ENCODE results near the gene OR4X1. TPM values are rescaled to one million over a fixed set of nuclear protein-coding genes. Genes with fewer than 3 reads are reported as not detected.

The OR4X1 gene
- total RNA-seq, 1 donor from 2014 or later: not detected

- no peaks in the 10 kb centered on the region for H3K9me3 Mint-ChIP-seq (ENCODE audit: unreplicated experiment)
- no peak overlapping the region for H3K27ac Mint-ChIP-seq (ENCODE audit: unreplicated experiment)
- no peaks in the 10 kb centered on the region for H3K4me1 Mint-ChIP-seq (ENCODE audit: unreplicated experiment)
- TF ChIP-seq CTCF (IDR thresholded peaks at IDR 0.05): no peak
- no peak overlapping the region for H3K4me3 Mint-ChIP-seq (ENCODE audit: unreplicated experiment)
- H3K36me3 Mint-ChIP-seq (ENCODE audit: unreplicated experiment): no peaks in the 10 kb centered on the region
- H3K27me3 Mint-ChIP-seq (ENCODE audit: unreplicated experiment): no peaks in the 10 kb centered on the region
- no peak for DNase-seq (ENCODE audit: extremely low spot score, unreplicated experiment)
Measured at GRCh38 chr11:48242501-48242900, 21.2 kb upstream of the OR4X1 start.

GRCh38 chr11:48244804-48245203, 18.9 kb upstream of the OR4X1 start, which contains the start of gene OR4X2:
Gene OR4X2 (plus strand): TSS chr11:48245104. CDS start chr11:48245104, 0 bp downstream.
- Mint-ChIP-seq H3K4me3 (ENCODE audit: unreplicated experiment) (no peak within 1 kb of the TSS), H3K27me3 (ENCODE audit: unreplicated experiment) (no peaks in the 10 kb centered on the region), H3K9me3 (ENCODE audit: unreplicated experiment) (peaks cover 3% of the 10 kb centered on the region), H3K27ac (ENCODE audit: unreplicated experiment) (no peak within 1 kb of the TSS), H3K4me1 (ENCODE audit: unreplicated experiment) (no peaks in the 10 kb centered on the region), H3K36me3 (ENCODE audit: unreplicated experiment) (no peaks in the 10 kb centered on the region)
- no peak for TF ChIP-seq CTCF (IDR thresholded peaks at IDR 0.05)
- no peak for DNase-seq (ENCODE audit: extremely low spot score, unreplicated experiment)

- Mint-ChIP-seq H3K9me3 (ENCODE audit: unreplicated experiment) (peaks cover 3% of the 10 kb centered on the region), H3K27me3 (ENCODE audit: unreplicated experiment) (no peaks in the 10 kb centered on the region)
- no peak for TF ChIP-seq CTCF (IDR thresholded peaks at IDR 0.05)
Measured at GRCh38 chr11:48248902-48249301, 14.8 kb upstream of the OR4X1 start.

GRCh38 chr11:48261600-48261999, 2.1 kb upstream of the OR4X1 start:
- Mint-ChIP-seq H3K27me3 (ENCODE audit: unreplicated experiment) (no peaks in the 10 kb centered on the region), H3K4me1 (ENCODE audit: unreplicated experiment) (no peaks in the 10 kb centered on the region), H3K9me3 (ENCODE audit: unreplicated experiment) (no peaks in the 10 kb centered on the region), H3K27ac (ENCODE audit: unreplicated experiment) (no peak overlapping the region), H3K4me3 (ENCODE audit: unreplicated experiment) (no peak overlapping the region), H3K36me3 (ENCODE audit: unreplicated experiment) (no peaks in the 10 kb centered on the region)
- DNase-seq (ENCODE audit: extremely low spot score, unreplicated experiment): no peak
- no peak for TF ChIP-seq CTCF (IDR thresholded peaks at IDR 0.05)

More at GRCh38 chr11:48248902-48249301, 14.8 kb upstream of the OR4X1 start:
- H3K4me1 Mint-ChIP-seq (ENCODE audit: unreplicated experiment): no peaks in the 10 kb centered on the region
- no peak overlapping the region for H3K4me3 Mint-ChIP-seq (ENCODE audit: unreplicated experiment)
- no peak for DNase-seq (ENCODE audit: extremely low spot score, unreplicated experiment)
- no peak overlapping the region for H3K27ac Mint-ChIP-seq (ENCODE audit: unreplicated experiment)
- no peaks in the 10 kb centered on the region for H3K36me3 Mint-ChIP-seq (ENCODE audit: unreplicated experiment)

- no peaks in the 10 kb centered on the region for H3K27me3 Mint-ChIP-seq (ENCODE audit: unreplicated experiment)
- H3K9me3 Mint-ChIP-seq (ENCODE audit: unreplicated experiment): no peaks in the 10 kb centered on the region
- no peak for TF ChIP-seq CTCF (IDR thresholded peaks at IDR 0.05)
- no peaks in the 10 kb centered on the region for H3K36me3 Mint-ChIP-seq (ENCODE audit: unreplicated experiment)
- H3K4me1 Mint-ChIP-seq (ENCODE audit: unreplicated experiment): no peaks in the 10 kb centered on the region
- H3K27ac Mint-ChIP-seq (ENCODE audit: unreplicated experiment): no peak overlapping the region
- H3K4me3 Mint-ChIP-seq (ENCODE audit: unreplicated experiment): no peak overlapping the region
- DNase-seq (ENCODE audit: extremely low spot score, unreplicated experiment): no peak
Measured at GRCh38 chr11:48270621-48271020, 7.0 kb downstream of the OR4X1 start.
